ENCODE results near the gene HBD. TPM values are rescaled to one million over a fixed set of nuclear protein-coding genes. Genes with fewer than 3 reads are reported as not detected.

Gene HBD
- total RNA-seq, 6 experiments from 2014 or later: not detected

GRCh38 chr11:5204787-5205186 is 29.5 kb downstream of the HBD start:
- Mint-ChIP-seq H3K36me3 (ENCODE audit: low read depth) (no peaks in the 10 kb centered on the region), H3K27ac (no peak overlapping the region), H3K4me3 (no peak overlapping the region)

GRCh38 chr11:5203366-5203765 is 30.9 kb downstream of the HBD start:
- no peaks in the 10 kb centered on the region for H3K9me3 Mint-ChIP-seq
- DNase-seq: no peak

More at GRCh38 chr11:5204787-5205186, 29.5 kb downstream of the HBD start:
- Mint-ChIP-seq H3K9me3 (no peaks in the 10 kb centered on the region), H3K4me1 (ENCODE audit: low read depth) (peaks cover 45% of the 10 kb centered on the region), H3K27me3 (ENCODE audit: insufficient read depth) (no peaks in the 10 kb centered on the region)
- peak; percentile 87 for TF ChIP-seq CTCF (IDR thresholded peaks at IDR 0.05)
- peak; percentile 75 for DNase-seq

GRCh38 chr11:5200582-5200981 is 33.7 kb downstream of the HBD start, which contains the start of gene OR51V1:
OR51V1 (minus strand) TSS chr11:5200682; CDS start chr11:5200682, 0 bp downstream.
- TF ChIP-seq CTCF (IDR thresholded peaks at IDR 0.05): no peak

More at GRCh38 chr11:5203366-5203765, 30.9 kb downstream of the HBD start:
- Mint-ChIP-seq H3K36me3 (ENCODE audit: low read depth) (no peaks in the 10 kb centered on the region), H3K4me3 (no peak overlapping the region), H3K27me3 (ENCODE audit: insufficient read depth) (no peaks in the 10 kb centered on the region), H3K27ac (no peak overlapping the region), H3K4me1 (ENCODE audit: low read depth) (peaks cover 39% of the 10 kb centered on the region)
- no peak for TF ChIP-seq CTCF (IDR thresholded peaks at IDR 0.05)

GRCh38 chr11:5198285-5198684 is 36.0 kb downstream of the HBD start:
- Mint-ChIP-seq H3K4me1 (ENCODE audit: low read depth) (peaks cover 51% of the 10 kb centered on the region), H3K9me3 (no peaks in the 10 kb centered on the region), H3K27me3 (ENCODE audit: insufficient read depth) (no peaks in the 10 kb centered on the region), H3K4me3 (no peak overlapping the region), H3K27ac (no peak overlapping the region), H3K36me3 (ENCODE audit: low read depth) (no peaks in the 10 kb centered on the region)
- no peak for DNase-seq
- TF ChIP-seq CTCF (IDR thresholded peaks at IDR 0.05): no peak

More at GRCh38 chr11:5200582-5200981, 33.7 kb downstream of the HBD start, which contains the start of gene OR51V1:
- no peaks in the 10 kb centered on the region for H3K27me3 Mint-ChIP-seq (ENCODE audit: insufficient read depth)
- DNase-seq: no peak
- no peak within 1 kb of the TSS for H3K27ac Mint-ChIP-seq
- H3K36me3 Mint-ChIP-seq (ENCODE audit: low read depth): no peaks in the 10 kb centered on the region
- H3K9me3 Mint-ChIP-seq: no peaks in the 10 kb centered on the region
- H3K4me3 Mint-ChIP-seq: no peak within 1 kb of the TSS
- peaks cover 61% of the 10 kb centered on the region for H3K4me1 Mint-ChIP-seq (ENCODE audit: low read depth)

- DNase-seq: peak; percentile 54
- peaks cover 47% of the 10 kb centered on the region for H3K4me1 Mint-ChIP-seq (ENCODE audit: low read depth)
- H3K27ac Mint-ChIP-seq: 0 out of 2 replicates have a peak overlapping the region, but pooled peaks have one; percentile 7
- H3K27me3 Mint-ChIP-seq (ENCODE audit: insufficient read depth): no peaks in the 10 kb centered on the region
- peak overlapping the region; percentile 5; the same call in 1 of the 2 replicates for H3K4me3 Mint-ChIP-seq
- H3K9me3 Mint-ChIP-seq: no peaks in the 10 kb centered on the region
- no peaks in the 10 kb centered on the region for H3K36me3 Mint-ChIP-seq (ENCODE audit: low read depth)
- TF ChIP-seq CTCF (IDR thresholded peaks at IDR 0.05): no peak
These were observed 36.7 kb downstream of the HBD start for GRCh38 chr11:5197536-5197935.

All from HFFc6 (cell line).